Right atrium auricular region (tissue), 2 donors: ENCODE data around the gene NES. TPM values are rescaled to one million over a fixed set of nuclear protein-coding genes. Genes with fewer than 3 reads are reported as not detected.

Experiments
- DNase-seq: peaks from one replicate; pipeline ENCODE4 v3.0.0-alpha.2; 2019; ENCODE audit warnings: low spot score
- H3K27ac ChIP-seq, 2 donors: fragments of 200-600 bp; sonication (generic); 1 replicate in 1 of 2; 2 replicates in 1 of 2; pipeline ENCODE4 v1.5.1; 2016 to 2019
- H3K27me3 ChIP-seq, 2 donors: fragments of 200-600 bp; sonication (generic); one replicate each; pipeline versions ENCODE4 v1.5.1 to v1.6.0; 2017 to 2019
- H3K36me3 ChIP-seq: fragments of 200-600 bp; sonication (generic); one replicate; pipeline ENCODE4 v1.5.1; 2016
- H3K4me1 ChIP-seq, 2 donors: fragments of 200-600 bp; sonication (generic); one replicate each; pipeline versions ENCODE4 v1.5.1 to v1.6.0; 2017 to 2019
- H3K4me3 ChIP-seq, 2 donors: fragments of 200-600 bp; sonication (generic); 1 replicate in 1 of 2; 2 replicates in 1 of 2; pipeline ENCODE4 v1.5.1; 2017 to 2019; ENCODE audit warnings: mild to moderate bottlenecking in 1 of 2, moderate library complexity in 1 of 2
- H3K9me3 ChIP-seq, 2 donors: fragments of 200-600 bp; sonication (generic); one replicate each; pipeline ENCODE4 v1.5.1; 2019
- CTCF ChIP-seq, 2 donors: fragments of 200-600 bp; sonication (generic); IDR thresholded peaks; one replicate each; pipeline ENCODE4 v1.5.1; 2019; ENCODE audit warnings: antibody characterized with exemption in 2 of 2
- total RNA-seq, 2 donors: library from RNA; depleted of rRNA; stranded (reverse); fragments of >200 nt; gene quantifications; one replicate each; pipeline ENCODE4 v1.1.0, GENCODE V29; 2016

The NES gene
- total RNA-seq, 2 donors from 2014 or later = 134 to 173 TPM

DNA sequence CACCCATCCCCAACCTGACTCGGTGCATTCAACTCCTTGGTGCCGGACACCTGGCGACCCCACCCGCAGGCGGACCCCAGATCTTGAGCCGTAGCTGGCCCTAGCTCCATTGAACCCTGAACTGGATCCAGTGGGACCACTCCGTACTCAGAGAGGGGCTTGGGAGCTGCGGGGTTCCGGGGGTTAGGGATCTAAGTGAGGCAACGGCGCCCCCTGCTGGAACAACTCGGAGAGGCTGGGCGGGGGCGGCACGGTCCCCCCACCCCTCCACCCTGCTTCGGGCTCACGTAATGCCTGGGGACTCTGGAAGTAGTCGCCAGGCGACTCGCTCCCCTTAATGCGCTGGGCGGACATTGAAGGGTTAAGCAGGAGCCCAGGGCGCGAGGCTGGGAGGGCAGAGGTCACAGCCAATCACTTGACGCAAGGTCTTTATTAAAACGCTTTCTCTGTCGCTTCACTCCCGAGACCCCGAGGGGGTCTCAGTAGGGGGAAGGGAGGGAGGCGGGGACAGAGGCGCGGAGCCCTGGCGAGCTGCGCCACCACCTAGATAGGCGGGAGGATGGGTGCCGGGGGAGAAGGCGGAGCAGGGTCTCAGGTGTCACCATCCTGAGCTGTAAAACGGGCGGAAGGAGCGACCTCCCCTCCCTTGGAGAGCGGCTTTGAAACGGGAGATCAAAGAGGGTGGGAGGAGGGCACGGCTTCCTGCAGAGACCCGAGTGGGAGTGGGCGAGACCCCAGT lies 28.9 kb upstream of the NES start:
- Histone ChIP-seq H3K36me3 (no peaks in the 10 kb centered on the region), H3K27ac (peak overlapping the region; percentile 76 to 78)

GRCh38 chr1:156705321-156705917 lies 28.2 kb upstream of the NES start, which contains the start of gene CRABP2:
Gene CRABP2 (minus strand): TSS chr1:156705583. CDS start chr1:156705446, 137 bp downstream.
- H3K4me3 ChIP-seq = peak within 1 kb of the TSS; percentile 35 to 53
- DNase-seq = no peak
- no peaks in the 10 kb centered on the region for H3K9me3 ChIP-seq
- no peak for TF ChIP-seq CTCF (IDR thresholded peaks at IDR 0.05)
- H3K36me3 ChIP-seq = no peaks in the 10 kb centered on the region
- peaks cover 0 to 46% of the 10 kb centered on the region in 2 donors for H3K4me1 ChIP-seq
- H3K27ac ChIP-seq = peak within 1 kb of the TSS; percentile 76 to 78
- peaks cover 0 to 5% of the 10 kb centered on the region in 2 donors for H3K27me3 ChIP-seq

More for the DNA sequence above, 28.9 kb upstream of the NES start:
- Histone ChIP-seq H3K27me3 (peaks cover 0 to 5% of the 10 kb centered on the region in 2 donors), H3K4me1 (peaks cover 0 to 46% of the 10 kb centered on the region in 2 donors), H3K4me3 (peak overlapping the region; percentile 35 to 53), H3K9me3 (no peaks in the 10 kb centered on the region)
- peak; percentile 71 to 85 for TF ChIP-seq CTCF (IDR thresholded peaks at IDR 0.05)
- DNase-seq = peak; percentile 66

DNA sequence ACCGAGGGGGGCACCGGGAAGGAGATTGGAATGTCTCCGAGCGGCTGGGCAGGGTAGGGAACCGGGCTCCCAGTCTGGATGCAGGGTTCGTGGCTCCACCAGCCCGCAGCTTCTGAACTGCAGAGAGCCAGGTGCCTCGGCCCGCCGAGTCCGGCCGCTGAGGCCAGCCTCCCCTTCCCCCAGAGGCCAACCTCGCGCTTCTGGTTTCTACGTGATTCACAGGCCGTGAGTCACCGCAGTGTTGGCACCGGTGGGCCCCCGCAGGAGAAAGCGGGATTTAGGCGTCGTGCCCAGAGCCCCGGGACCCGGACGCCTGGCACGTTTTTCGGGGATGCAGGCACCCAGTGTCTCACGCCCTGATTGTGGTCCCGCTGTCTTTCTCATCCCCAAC lies 27.7 kb upstream of the NES start:
- peak overlapping the region in 1 of 2 donors; percentile 76 for H3K27ac ChIP-seq
- no peak for TF ChIP-seq CTCF (IDR thresholded peaks at IDR 0.05)

GRCh38 chr1:156704166-156704711 lies 27.0 kb upstream of the NES start:
- peak overlapping the region in 1 of 2 donors; percentile 53 for H3K4me3 ChIP-seq
- no peaks in the 10 kb centered on the region for H3K36me3 ChIP-seq
- peaks cover 0 to 35% of the 10 kb centered on the region in 2 donors for H3K4me1 ChIP-seq
- H3K27me3 ChIP-seq = peaks cover 0 to 5% of the 10 kb centered on the region in 2 donors
- DNase-seq = no peak
- no peak for TF ChIP-seq CTCF (IDR thresholded peaks at IDR 0.05)
- no peaks in the 10 kb centered on the region for H3K9me3 ChIP-seq
- H3K27ac ChIP-seq = peak overlapping the region in 1 of 2 donors; percentile 76

More for the DNA sequence above, 27.7 kb upstream of the NES start:
- DNase-seq = peak; percentile 72
- Histone ChIP-seq H3K4me1 (peaks cover 0 to 42% of the 10 kb centered on the region in 2 donors), H3K9me3 (no peaks in the 10 kb centered on the region), H3K36me3 (no peaks in the 10 kb centered on the region), H3K4me3 (peak overlapping the region; percentile 35 to 53), H3K27me3 (peaks cover 0 to 5% of the 10 kb centered on the region in 2 donors)

GRCh38 chr1:156703741-156704140 lies 26.5 kb upstream of the NES start:
- peaks cover 0 to 5% of the 10 kb centered on the region in 2 donors for H3K27me3 ChIP-seq

More at GRCh38 chr1:156703741-156704140, 26.5 kb upstream of the NES start:
- no peaks in the 10 kb centered on the region for H3K9me3 ChIP-seq
- H3K4me1 ChIP-seq = peaks cover 0 to 35% of the 10 kb centered on the region in 2 donors
- H3K36me3 ChIP-seq = no peaks in the 10 kb centered on the region
- no peak overlapping the region for H3K27ac ChIP-seq
- DNase-seq = no peak
- H3K4me3 ChIP-seq = no peak overlapping the region
- no peak for TF ChIP-seq CTCF (IDR thresholded peaks at IDR 0.05)
